ENCODE data around the gene BCKDHA.

The BCKDHA gene

GRCh38 chr19:41395355-41395754 is 2.3 kb upstream of the BCKDHA start:
- peak overlapping the region in 1 of 2 experiments; percentile 67 for H3K27ac ChIP-seq (ENCODE audit: insufficient read depth in 1 of 2, low read depth in 1 of 2, low read length in 2 of 2, poor library complexity in 1 of 2, severe bottlenecking in 2 of 2)
- POLR2A ChIA-PET, result no interaction called here
- no peaks in the 10 kb centered on the region for H3K9me3 ChIP-seq (ENCODE audit: control extremely low read depth in 1 of 5, control insufficient read depth in 4 of 5, insufficient read depth in 2 of 5, low read depth in 1 of 5, low read length in 4 of 5)
- 83% methylated on average over 6 of the region's 6 CpGs for WGBS (ENCODE audit: insufficient coverage)
- CTCF ChIA-PET, result no interaction called here
- peaks cover 22 to 35% (median 29%) of the 10 kb centered on the region in 4 experiments for H3K4me1 ChIP-seq (ENCODE audit: control extremely low read depth in 1 of 4, control insufficient read depth in 4 of 4, insufficient read depth in 4 of 4, low read length in 3 of 4)
- peaks cover 5 to 26% (median 19%) of the 10 kb centered on the region in 4 experiments for H3K36me3 ChIP-seq (ENCODE audit: control insufficient read depth in 4 of 4, insufficient read depth in 4 of 4, low read length in 3 of 4)
- H3K4me3 ChIP-seq (ENCODE audit: control insufficient read depth in 1 of 7, extremely low read depth in 1 of 7, insufficient read depth in 4 of 7, low read depth in 2 of 7, low read length in 6 of 7), result peak overlapping the region in 1 of 7 experiments; percentile 35
- DNase-seq, result no peak
- H3K27me3 ChIP-seq (replicated peaks in 2 of 5; ENCODE audit: control insufficient read depth in 4 of 5, insufficient read depth in 5 of 5, low read length in 4 of 5), result no peaks in the 10 kb centered on the region

GRCh38 chr19:41398050-41398418 is 416 bp downstream of the BCKDHA start:
- ChIA-PET CTCF (interaction anchor here (0.8 to 1.1 kb wide), 3 partner anchors 12 to 34 kb away, joined by 3 read pairs; no protein-coding TSS in a partner anchor), POLR2A (no interaction called here)
- 0% methylated on average over 5 of the region's 5 CpGs for WGBS (ENCODE audit: insufficient coverage)
- H3K4me1 ChIP-seq (ENCODE audit: control extremely low read depth in 1 of 4, control insufficient read depth in 4 of 4, insufficient read depth in 4 of 4, low read length in 3 of 4), result peaks cover 22 to 35% (median 29%) of the 10 kb centered on the region in 4 experiments
- peak in 2 of 3 donors; percentile 34 to 36 for DNase-seq
- peak overlapping the region; percentile 100 for H3K27ac ChIP-seq (ENCODE audit: insufficient read depth in 1 of 2, low read depth in 1 of 2, low read length in 2 of 2, poor library complexity in 1 of 2, severe bottlenecking in 2 of 2)
- no peaks in the 10 kb centered on the region for H3K9me3 ChIP-seq (ENCODE audit: control extremely low read depth in 1 of 5, control insufficient read depth in 4 of 5, insufficient read depth in 2 of 5, low read depth in 1 of 5, low read length in 4 of 5)
- H3K4me3 ChIP-seq (ENCODE audit: control insufficient read depth in 1 of 7, extremely low read depth in 1 of 7, insufficient read depth in 4 of 7, low read depth in 2 of 7, low read length in 6 of 7), result peak overlapping the region; percentile 80 to 99 (median 96)
- peaks cover 3 to 8% (median 7%) of the 10 kb centered on the region in 4 experiments for H3K36me3 ChIP-seq (ENCODE audit: control insufficient read depth in 4 of 4, insufficient read depth in 4 of 4, low read length in 3 of 4)
- no peaks in the 10 kb centered on the region for H3K27me3 ChIP-seq (replicated peaks in 2 of 5; ENCODE audit: control insufficient read depth in 4 of 5, insufficient read depth in 5 of 5, low read length in 4 of 5)

GRCh38 chr19:41398598-41398997 is 980 bp downstream of the BCKDHA start:
- peaks cover 22 to 39% (median 31%) of the 10 kb centered on the region in 4 experiments for H3K4me1 ChIP-seq (ENCODE audit: control extremely low read depth in 1 of 4, control insufficient read depth in 4 of 4, insufficient read depth in 4 of 4, low read length in 3 of 4)

GRCh38 chr19:41399091-41399490 is 1.5 kb downstream of the BCKDHA start:
- Histone ChIP-seq H3K4me1 (ENCODE audit: control extremely low read depth in 1 of 4, control insufficient read depth in 4 of 4, insufficient read depth in 4 of 4, low read length in 3 of 4) (peaks cover 22 to 39% (median 32%) of the 10 kb centered on the region in 4 experiments), H3K9me3 (ENCODE audit: control extremely low read depth in 1 of 5, control insufficient read depth in 4 of 5, insufficient read depth in 2 of 5, low read depth in 1 of 5, low read length in 4 of 5) (no peaks in the 10 kb centered on the region), H3K27me3 (replicated peaks in 2 of 5; ENCODE audit: control insufficient read depth in 4 of 5, insufficient read depth in 5 of 5, low read length in 4 of 5) (no peaks in the 10 kb centered on the region), H3K4me3 (ENCODE audit: control insufficient read depth in 1 of 7, extremely low read depth in 1 of 7, insufficient read depth in 4 of 7, low read depth in 2 of 7, low read length in 6 of 7) (peak overlapping the region in 6 of 7 experiments; percentile 0 to 99 (median 97)), H3K27ac (ENCODE audit: insufficient read depth in 1 of 2, low read depth in 1 of 2, low read length in 2 of 2, poor library complexity in 1 of 2, severe bottlenecking in 2 of 2) (peak overlapping the region in 1 of 2 experiments; percentile 100), H3K36me3 (ENCODE audit: control insufficient read depth in 4 of 4, insufficient read depth in 4 of 4, low read length in 3 of 4) (peaks cover 3 to 13% (median 7%) of the 10 kb centered on the region in 4 experiments)
- no peak for DNase-seq
- POLR2A ChIA-PET, result interaction anchor here (0.6 to 1.0 kb wide), 3 partner anchors 28 to 47 kb away, joined by 3 to 4 read pairs (median 3); no protein-coding TSS in a partner anchor
- 90% methylated on average over 3 of the region's 3 CpGs for WGBS (ENCODE audit: insufficient coverage)
- CTCF ChIA-PET, result interaction anchor here (0.6 to 1.1 kb wide), 3 partner anchors 32 to 39 kb away, joined by 3 read pairs; no protein-coding TSS in a partner anchor

More at GRCh38 chr19:41398598-41398997, 980 bp downstream of the BCKDHA start:
- peaks cover 3 to 12% (median 8%) of the 10 kb centered on the region in 4 experiments for H3K36me3 ChIP-seq (ENCODE audit: control insufficient read depth in 4 of 4, insufficient read depth in 4 of 4, low read length in 3 of 4)
- H3K4me3 ChIP-seq (ENCODE audit: control insufficient read depth in 1 of 7, extremely low read depth in 1 of 7, insufficient read depth in 4 of 7, low read depth in 2 of 7, low read length in 6 of 7), result peak overlapping the region in 6 of 7 experiments; percentile 86 to 99 (median 97)
- no peak for DNase-seq
- H3K9me3 ChIP-seq (ENCODE audit: control extremely low read depth in 1 of 5, control insufficient read depth in 4 of 5, insufficient read depth in 2 of 5, low read depth in 1 of 5, low read length in 4 of 5), result no peaks in the 10 kb centered on the region
- POLR2A ChIA-PET, result interaction anchor here (0.6 to 1.0 kb wide), 2 partner anchors 36 to 46 kb away, joined by 3 to 4 read pairs; no protein-coding TSS in a partner anchor
- no peaks in the 10 kb centered on the region for H3K27me3 ChIP-seq (replicated peaks in 2 of 5; ENCODE audit: control insufficient read depth in 4 of 5, insufficient read depth in 5 of 5, low read length in 4 of 5)
- WGBS (ENCODE audit: insufficient coverage), result 73% methylated on average over 3 of the region's 3 CpGs
- CTCF ChIA-PET, result interaction anchor here (0.6 to 1.1 kb wide), 4 partner anchors 11 to 39 kb away, joined by 3 read pairs; no protein-coding TSS in a partner anchor
- H3K27ac ChIP-seq (ENCODE audit: insufficient read depth in 1 of 2, low read depth in 1 of 2, low read length in 2 of 2, poor library complexity in 1 of 2, severe bottlenecking in 2 of 2), result peak overlapping the region; percentile 100

- Histone ChIP-seq H3K27me3 (replicated peaks in 2 of 5; ENCODE audit: control insufficient read depth in 4 of 5, insufficient read depth in 5 of 5, low read length in 4 of 5) (no peaks in the 10 kb centered on the region), H3K27ac (ENCODE audit: insufficient read depth in 1 of 2, low read depth in 1 of 2, low read length in 2 of 2, poor library complexity in 1 of 2, severe bottlenecking in 2 of 2) (no peak overlapping the region), H3K9me3 (ENCODE audit: control extremely low read depth in 1 of 5, control insufficient read depth in 4 of 5, insufficient read depth in 2 of 5, low read depth in 1 of 5, low read length in 4 of 5) (no peaks in the 10 kb centered on the region), H3K36me3 (ENCODE audit: control insufficient read depth in 4 of 4, insufficient read depth in 4 of 4, low read length in 3 of 4) (peaks cover 3 to 13% (median 7%) of the 10 kb centered on the region in 4 experiments), H3K4me1 (ENCODE audit: control extremely low read depth in 1 of 4, control insufficient read depth in 4 of 4, insufficient read depth in 4 of 4, low read length in 3 of 4) (peaks cover 22 to 39% (median 32%) of the 10 kb centered on the region in 4 experiments), H3K4me3 (ENCODE audit: control insufficient read depth in 1 of 7, extremely low read depth in 1 of 7, insufficient read depth in 4 of 7, low read depth in 2 of 7, low read length in 6 of 7) (no peak overlapping the region)
- CTCF ChIA-PET, result no interaction called here
- no peak for DNase-seq
- POLR2A ChIA-PET, result interaction anchor here (0.6 to 1.0 kb wide), 2 partner anchors 27 to 47 kb away, joined by 3 read pairs; no protein-coding TSS in a partner anchor
- WGBS (ENCODE audit: insufficient coverage), result 94% methylated on average over 2 of the region's 2 CpGs
These were observed 1.9 kb downstream of the BCKDHA start for GRCh38 chr19:41399525-41399924.

- ChIA-PET POLR2A (no interaction called here), CTCF (interaction anchor here (0.9 kb wide), 1 partner anchor 30 kb away, joined by 3 read pairs; no protein-coding TSS in a partner anchor)
- no peaks in the 10 kb centered on the region for H3K27me3 ChIP-seq (replicated peaks in 2 of 5; ENCODE audit: control insufficient read depth in 4 of 5, insufficient read depth in 5 of 5, low read length in 4 of 5)
These were observed 3.9 kb downstream of the BCKDHA start for GRCh38 chr19:41401483-41401882.

GRCh38 chr19:41402010-41402409 is 4.4 kb downstream of the BCKDHA start:
- peaks cover 3 to 11% (median 7%) of the 10 kb centered on the region in 4 experiments for H3K36me3 ChIP-seq (ENCODE audit: control insufficient read depth in 4 of 4, insufficient read depth in 4 of 4, low read length in 3 of 4)
- no peaks in the 10 kb centered on the region for H3K9me3 ChIP-seq (ENCODE audit: control extremely low read depth in 1 of 5, control insufficient read depth in 4 of 5, insufficient read depth in 2 of 5, low read depth in 1 of 5, low read length in 4 of 5)
- H3K4me3 ChIP-seq (ENCODE audit: control insufficient read depth in 1 of 7, extremely low read depth in 1 of 7, insufficient read depth in 4 of 7, low read depth in 2 of 7, low read length in 6 of 7), result no peak overlapping the region
- POLR2A ChIA-PET, result no interaction called here
- CTCF ChIA-PET, result interaction anchor here (0.9 to 1.5 kb wide), 3 partner anchors 13 to 162 kb away, joined by 3 to 4 read pairs (median 4); no protein-coding TSS in a partner anchor
- 100% methylated on average over 1 of the region's 3 CpGs for WGBS (ENCODE audit: insufficient coverage)
- no peaks in the 10 kb centered on the region for H3K27me3 ChIP-seq (replicated peaks in 2 of 5; ENCODE audit: control insufficient read depth in 4 of 5, insufficient read depth in 5 of 5, low read length in 4 of 5)
- peaks cover 15 to 23% (median 20%) of the 10 kb centered on the region in 4 experiments for H3K4me1 ChIP-seq (ENCODE audit: control extremely low read depth in 1 of 4, control insufficient read depth in 4 of 4, insufficient read depth in 4 of 4, low read length in 3 of 4)
- no peak overlapping the region for H3K27ac ChIP-seq (ENCODE audit: insufficient read depth in 1 of 2, low read depth in 1 of 2, low read length in 2 of 2, poor library complexity in 1 of 2, severe bottlenecking in 2 of 2)
- no peak for DNase-seq

More at GRCh38 chr19:41401483-41401882, 3.9 kb downstream of the BCKDHA start:
- Histone ChIP-seq H3K9me3 (ENCODE audit: control extremely low read depth in 1 of 5, control insufficient read depth in 4 of 5, insufficient read depth in 2 of 5, low read depth in 1 of 5, low read length in 4 of 5) (no peaks in the 10 kb centered on the region), H3K4me3 (ENCODE audit: control insufficient read depth in 1 of 7, extremely low read depth in 1 of 7, insufficient read depth in 4 of 7, low read depth in 2 of 7, low read length in 6 of 7) (peak overlapping the region in 1 of 7 experiments; percentile 5), H3K4me1 (ENCODE audit: control extremely low read depth in 1 of 4, control insufficient read depth in 4 of 4, insufficient read depth in 4 of 4, low read length in 3 of 4) (peaks cover 18 to 25% (median 22%) of the 10 kb centered on the region in 4 experiments), H3K27ac (ENCODE audit: insufficient read depth in 1 of 2, low read depth in 1 of 2, low read length in 2 of 2, poor library complexity in 1 of 2, severe bottlenecking in 2 of 2) (no peak overlapping the region), H3K36me3 (ENCODE audit: control insufficient read depth in 4 of 4, insufficient read depth in 4 of 4, low read length in 3 of 4) (peaks cover 3 to 11% (median 7%) of the 10 kb centered on the region in 4 experiments)
- no peak for DNase-seq
- 100% methylated on average over 3 of the region's 4 CpGs for WGBS (ENCODE audit: insufficient coverage)
